ENCODE measurements around the gene LIMK2. TPM values are rescaled to one million over a fixed set of nuclear protein-coding genes. Genes with fewer than 3 reads are reported as not detected.

LIMK2 gene
- total and polyA plus RNA-seq, 9 of the 15 experiments (the other 6 are each of a cell fraction or from before 2014, with no cell fraction given), result 1.1 to 14.5 (median 8.5) TPM

- Histone ChIP-seq H3K4me1 (replicated peaks in 1 of 2; ENCODE audit: control insufficient read depth in 2 of 2, insufficient read depth in 2 of 2, low read length in 2 of 2) (peaks cover 2 to 3% of the 10 kb centered on the region in 2 experiments; a peak in 2 of 5 replicates), H3K4me3 (no peak overlapping the region), H3K4me2 (ENCODE audit: insufficient read depth, low read length) (no peak overlapping the region), H3K9me3 (replicated peaks; ENCODE audit: control insufficient read depth, insufficient read depth, low read depth, low read length) (no peaks in the 10 kb centered on the region), H3K79me2 (ENCODE audit: control insufficient read depth, insufficient read depth, low read length) (no peaks in the 10 kb centered on the region), H4K20me1 (replicated peaks; ENCODE audit: control insufficient read depth, insufficient read depth, low read length) (no peaks in the 10 kb centered on the region), H3K27ac (ENCODE audit: extremely low read depth, low read depth, low read length) (no peak overlapping the region), H2AFZ (ENCODE audit: low read depth, low read length) (no peak overlapping the region), H3K36me3 (ENCODE audit: control insufficient read depth, insufficient read depth, low read length) (peaks cover 6% of the 10 kb centered on the region; the same call in 1 of the 3 replicates), H3K9ac (ENCODE audit: insufficient read depth in 1 of 2, low read depth in 2 of 2, low read length in 2 of 2) (no peak overlapping the region), H3K27me3 (ENCODE audit: control insufficient read depth in 2 of 2, insufficient read depth in 2 of 2, low read length in 2 of 2) (no peaks in the 10 kb centered on the region), H3K9me1 (ENCODE audit: control insufficient read depth, insufficient read depth, low read length) (no peaks in the 10 kb centered on the region)
- in situ Hi-C loops (cut with MboI) (no loop called here), intact Hi-C loops (cut with micrococcal nuclease) (no loop called here)
- ATAC-seq (no peak), FAIRE-seq (no peak), DNase-seq (ENCODE audit: extremely low read depth in 1 of 4, low spot score in 3 of 4) (no peak)
- CTCF ChIA-PET (ENCODE audit: low intra/inter-chr PET ratio), result no interaction called here
- no peak for TF ChIP-seq XRCC4 (IDR thresholded peaks at IDR 0.05; ENCODE audit: extremely low read depth, insufficient read depth, insufficient read length)
- no peak for TF ChIP-seq MBD2 (IDR thresholded peaks at IDR 0.05; ENCODE audit: borderline replicate concordance, low read depth)
- no peak for TF ChIP-seq NFXL1 (CRISPR knock-in tag; IDR thresholded peaks at IDR 0.05)
- TF ChIP-seq COPS2 (conservative IDR thresholded peaks at IDR 0.05), result no peak
- TF ChIP-seq HMG20B (CRISPR knock-in tag; IDR thresholded peaks at IDR 0.05), result no peak
- no peak for TF ChIP-seq ZNF124 (CRISPR knock-in tag; IDR thresholded peaks at IDR 0.05)
- no peak for TF ChIP-seq HDAC3 (IDR thresholded peaks at IDR 0.05; ENCODE audit: borderline replicate concordance, partially characterized antibody)
- POLR2A ChIA-PET, result interaction anchor here (0.5 to 1.8 kb wide), 4 partner anchors 8 to 115 kb away, joined by 3 to 5 read pairs (median 4); no protein-coding TSS in a partner anchor
- BruUV-seq (replicated peaks), result no TSS peak
- WGBS (ENCODE audit: insufficient coverage, low coverage, missing lambda C conversion rate), result 33% methylated on average over 6 of the region's 8 CpGs
Measured at GRCh38 chr22:31282748-31283468, 70.8 kb downstream of the LIMK2 start.

Measured in K562 (cell line).